Renal cortical epithelial cell (primary cell): ENCODE measurements around the gene COL28A1. TPM values are rescaled to one million over a fixed set of nuclear protein-coding genes. Genes with fewer than 3 reads are reported as not detected.
A peak's percentile ranks its signal among the peaks of the same experiment; 100 is the strongest.

Source experiments
- DNase-seq: peaks from one replicate; pipeline ENCODE4 v3.0.0-alpha.2; 2011; ENCODE audit warnings: low read depth
- total RNA-seq: library from RNA; depleted of rRNA; stranded (reverse); fragments of >200 nt; gene quantifications from 2 replicates; pipeline ENCODE4 v1.2.3, GENCODE V29; 2014

The COL28A1 gene
- 0.87 and 7.5 TPM in 2 replicates for total RNA-seq

GRCh38 chr7:7535691-7536090, at the start of gene COL28A1:
TSS of gene COL28A1 (minus strand) at chr7:7535873. CDS start at chr7:7532875, 2,998 bp downstream.
- peak; percentile 87 for DNase-seq

GRCh38 chr7:7584653-7585052, 49.0 kb upstream of the COL28A1 start:
- no peak for DNase-seq

- no peak for DNase-seq
Measured at GRCh38 chr7:7583731-7584130, 48.1 kb upstream of the COL28A1 start.

GRCh38 chr7:7582596-7582995, 46.9 kb upstream of the COL28A1 start:
- DNase-seq: no peak

- DNase-seq: no peak
Measured at GRCh38 chr7:7581531-7582179, 46.0 kb upstream of the COL28A1 start.

- no peak for DNase-seq
Measured at GRCh38 chr7:7579638-7580037, 44.0 kb upstream of the COL28A1 start.

- DNase-seq: no peak
Measured at GRCh38 chr7:7577888-7578287, 42.2 kb upstream of the COL28A1 start.

GRCh38 chr7:7576344-7576743, 40.7 kb upstream of the COL28A1 start:
- no peak for DNase-seq

GRCh38 chr7:7573701-7574100, 38.0 kb upstream of the COL28A1 start:
- DNase-seq: no peak

GRCh38 chr7:7570584-7570983, 34.9 kb upstream of the COL28A1 start:
- no peak for DNase-seq

GRCh38 chr7:7569615-7570014, 33.9 kb upstream of the COL28A1 start:
- DNase-seq: peak; percentile 19

- no peak for DNase-seq
Measured at GRCh38 chr7:7569081-7569527, 33.4 kb upstream of the COL28A1 start.

- no peak for DNase-seq
Measured at GRCh38 chr7:7568553-7568952, 32.9 kb upstream of the COL28A1 start.

GRCh38 chr7:7567898-7568531, 32.3 kb upstream of the COL28A1 start:
- no peak for DNase-seq

- DNase-seq: peak; percentile 49
Measured at GRCh38 chr7:7566651-7567611, 31.3 kb upstream of the COL28A1 start, which contains the start of gene MIOS. TSS of gene MIOS (plus strand) at chr7:7566884. CDS start at chr7:7572476, 5,592 bp downstream.

GRCh38 chr7:7565746-7566650, 30.3 kb upstream of the COL28A1 start:
- peak; percentile 93 for DNase-seq

GRCh38 chr7:7565018-7565680, 29.5 kb upstream of the COL28A1 start:
- DNase-seq: no peak

GRCh38 chr7:7564323-7564780, 28.7 kb upstream of the COL28A1 start:
- DNase-seq: peak; percentile 98

GRCh38 chr7:7563813-7564212, 28.1 kb upstream of the COL28A1 start:
- no peak for DNase-seq

- DNase-seq: no peak
Measured at GRCh38 chr7:7563269-7563668, 27.6 kb upstream of the COL28A1 start.

- no peak for DNase-seq
Measured at GRCh38 chr7:7562736-7563135, 27.1 kb upstream of the COL28A1 start.
